Omental fat pad (tissue), 4 donors: Measurements from ENCODE around the gene ADAM30. TPM values are rescaled to one million over a fixed set of nuclear protein-coding genes. Genes with fewer than 3 reads are reported as not detected.

Experiments used
- ATAC-seq: fragments of 150-250 bp; one replicate; pipeline ENCODE4 v1.9.1; 2016; ENCODE audit warnings: mild to moderate bottlenecking, moderate library complexity; ENCODE audit not compliant: low FRiP score
- DNase-seq: peaks from one replicate; pipeline ENCODE4 v3.0.0-alpha.2; 2019; ENCODE audit warnings: low spot score
- total RNA-seq, 4 donors: library from RNA; depleted of rRNA; stranded (reverse); fragments of >200 nt; gene quantifications; one replicate each; pipeline ENCODE4 v1.1.0, GENCODE V29; 2016
- TF ChIP-seq, protein P1 (sequence below), 3 donors: fragments of 450-650 bp; IDR thresholded peaks; one replicate each; pipeline ENCODE4 v1.5.1; 2016 to 2017; ENCODE audit warnings: antibody characterized with exemption in 3 of 3, mild to moderate bottlenecking in 3 of 3, moderate library complexity in 2 of 3

The ADAM30 gene
- total RNA-seq, 4 donors from 2014 or later = not detected

DNA sequence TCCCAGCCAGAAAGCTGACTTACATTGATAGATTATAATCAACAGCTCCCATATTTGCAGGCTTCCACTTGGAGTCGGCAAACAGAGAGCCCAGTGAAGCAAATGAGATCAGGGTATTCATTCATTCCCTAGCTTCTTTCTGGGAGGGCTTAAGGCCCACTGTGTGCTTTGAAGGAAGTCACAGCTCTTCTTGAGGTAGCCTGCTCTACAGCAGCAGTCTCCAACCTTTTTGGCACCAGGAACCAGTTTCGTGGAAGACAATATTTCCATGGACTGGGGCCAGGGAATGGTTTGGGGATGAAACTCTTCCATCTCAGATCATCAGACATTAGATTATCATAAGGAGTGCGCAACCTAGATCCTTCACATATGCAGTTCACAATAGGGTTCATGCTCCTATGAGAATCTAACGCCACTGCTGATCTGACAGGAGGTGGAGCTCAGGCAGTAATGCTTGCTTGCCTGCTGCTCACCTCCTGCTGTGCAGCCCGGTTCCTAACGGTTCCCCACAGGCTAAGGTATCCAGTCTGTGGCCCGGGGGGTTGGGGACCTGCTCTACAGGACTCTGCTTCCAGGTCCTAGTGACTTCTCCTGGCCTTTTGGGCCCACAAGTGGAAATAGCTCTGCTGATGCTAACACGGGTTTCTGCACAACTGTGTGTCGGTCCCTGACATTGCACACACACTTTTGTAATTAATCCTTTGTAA lies 13.7 kb upstream of the ADAM30 start:
- DNase-seq = no peak
- no peak for ATAC-seq
- TF ChIP-seq, protein P1, sequence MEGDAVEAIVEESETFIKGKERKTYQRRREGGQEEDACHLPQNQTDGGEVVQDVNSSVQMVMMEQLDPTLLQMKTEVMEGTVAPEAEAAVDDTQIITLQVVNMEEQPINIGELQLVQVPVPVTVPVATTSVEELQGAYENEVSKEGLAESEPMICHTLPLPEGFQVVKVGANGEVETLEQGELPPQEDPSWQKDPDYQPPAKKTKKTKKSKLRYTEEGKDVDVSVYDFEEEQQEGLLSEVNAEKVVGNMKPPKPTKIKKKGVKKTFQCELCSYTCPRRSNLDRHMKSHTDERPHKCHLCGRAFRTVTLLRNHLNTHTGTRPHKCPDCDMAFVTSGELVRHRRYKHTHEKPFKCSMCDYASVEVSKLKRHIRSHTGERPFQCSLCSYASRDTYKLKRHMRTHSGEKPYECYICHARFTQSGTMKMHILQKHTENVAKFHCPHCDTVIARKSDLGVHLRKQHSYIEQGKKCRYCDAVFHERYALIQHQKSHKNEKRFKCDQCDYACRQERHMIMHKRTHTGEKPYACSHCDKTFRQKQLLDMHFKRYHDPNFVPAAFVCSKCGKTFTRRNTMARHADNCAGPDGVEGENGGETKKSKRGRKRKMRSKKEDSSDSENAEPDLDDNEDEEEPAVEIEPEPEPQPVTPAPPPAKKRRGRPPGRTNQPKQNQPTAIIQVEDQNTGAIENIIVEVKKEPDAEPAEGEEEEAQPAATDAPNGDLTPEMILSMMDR (IDR thresholded peaks at IDR 0.05) = no peak

DNA sequence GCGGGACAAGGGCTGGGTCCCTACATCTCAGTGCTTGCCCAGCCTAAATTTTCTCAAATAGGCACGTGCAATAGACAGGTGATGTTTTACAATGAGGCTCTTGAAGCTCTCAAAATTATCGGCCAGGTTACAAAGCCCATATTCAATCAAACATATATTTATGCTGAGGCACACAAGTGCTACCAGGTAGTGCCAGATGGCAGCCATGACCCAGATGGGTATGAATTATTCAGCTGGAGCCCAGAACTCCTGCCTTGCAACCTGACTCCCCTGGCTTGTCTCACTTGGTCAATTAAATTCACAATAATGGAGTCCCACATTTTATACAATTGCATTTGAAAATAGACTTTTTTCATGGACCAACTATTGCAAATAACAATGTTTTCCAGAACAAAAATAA lies 12.3 kb upstream of the ADAM30 start:
- DNase-seq = no peak
- ATAC-seq = no peak
- TF ChIP-seq, protein P1 (IDR thresholded peaks at IDR 0.05) = no peak

DNA sequence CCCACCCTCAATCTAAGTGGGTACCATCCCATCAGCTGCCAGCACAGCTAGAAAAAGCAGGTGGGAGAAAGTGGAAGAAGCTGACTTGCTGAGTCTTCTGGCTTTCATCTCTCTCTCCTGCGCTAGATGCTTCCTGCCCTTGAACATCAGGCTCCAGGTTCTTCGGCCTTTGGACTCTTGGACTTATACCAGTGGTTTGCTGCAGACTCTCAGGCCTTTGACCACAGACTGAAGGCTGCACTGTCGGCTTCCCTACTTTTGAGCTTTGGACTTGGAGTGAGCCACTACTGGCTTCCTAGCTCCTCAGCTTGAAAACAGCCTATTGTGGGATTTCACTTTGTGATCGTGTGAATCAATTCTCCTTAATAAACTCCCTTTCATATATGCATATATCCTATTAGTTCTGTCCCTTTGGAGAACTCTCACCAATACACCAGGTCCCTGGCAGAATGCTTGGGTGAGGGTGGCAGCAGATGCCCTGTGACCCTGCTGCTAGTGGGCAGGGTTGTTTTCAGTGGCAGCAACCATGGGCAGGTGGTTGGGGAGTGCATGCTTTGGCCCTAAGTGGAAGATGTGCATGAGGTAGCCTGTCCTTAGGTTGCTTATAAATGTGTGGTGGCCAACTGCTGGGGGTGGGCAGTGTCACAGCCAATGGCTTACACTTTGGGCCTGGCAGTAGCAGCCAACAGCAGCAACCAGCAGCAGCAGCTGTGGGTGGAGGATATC lies 10.8 kb upstream of the ADAM30 start:
- TF ChIP-seq, protein P1 (IDR thresholded peaks at IDR 0.05) = no peak
- ATAC-seq (no peak), DNase-seq (no peak)

DNA sequence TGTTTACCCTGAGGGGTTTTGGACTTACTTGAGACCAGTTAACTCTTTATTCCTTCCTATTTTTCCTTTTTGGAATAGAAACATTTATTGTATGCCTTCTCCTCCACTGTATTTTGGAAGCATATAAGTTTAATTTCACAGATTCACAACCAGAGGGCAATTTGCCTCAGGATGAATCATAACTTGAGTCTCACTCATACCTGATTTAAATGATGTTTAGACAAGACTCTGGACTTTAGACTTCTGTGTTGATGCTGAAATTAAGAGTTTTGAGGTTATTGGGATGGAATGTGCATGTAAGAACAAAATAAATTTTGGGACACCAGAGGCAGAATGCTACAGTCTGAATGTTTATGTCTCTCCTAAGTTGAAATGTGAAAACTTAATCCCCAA lies 7.1 kb upstream of the ADAM30 start:
- ATAC-seq (no peak), DNase-seq (no peak)
- TF ChIP-seq, protein P1 (IDR thresholded peaks at IDR 0.05) = no peak

DNA sequence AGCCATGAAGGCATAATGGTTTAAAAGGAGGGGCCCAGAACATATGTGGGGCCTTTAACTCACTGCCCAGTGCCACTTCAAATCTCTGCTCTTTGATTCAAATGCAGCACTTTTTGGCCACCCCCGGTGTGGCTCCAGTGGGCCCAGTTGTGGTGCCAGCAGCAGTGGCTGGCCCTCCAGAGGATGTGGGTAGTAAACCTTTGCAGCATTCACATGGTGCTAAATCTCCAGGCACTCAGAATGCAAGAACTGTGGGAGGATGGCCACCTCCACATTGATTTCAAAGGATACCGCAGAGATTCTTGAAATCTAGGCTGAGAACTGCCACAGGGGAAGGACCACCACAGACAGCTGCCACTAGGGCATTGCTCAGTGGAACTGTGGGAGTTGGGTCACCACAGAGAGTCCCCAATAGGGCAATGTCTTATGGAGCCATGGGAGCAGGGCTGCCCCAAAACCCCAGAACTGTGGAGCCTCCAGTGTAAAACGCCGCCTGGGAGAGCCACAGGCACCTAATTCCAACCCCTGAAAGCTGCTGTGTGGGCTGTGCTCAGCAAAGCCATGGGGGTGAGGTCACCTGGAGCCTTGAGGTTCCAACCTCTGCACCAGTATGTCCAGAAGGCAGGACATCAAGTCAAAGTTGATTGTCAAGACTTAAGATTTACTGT lies 6.6 kb upstream of the ADAM30 start:
- ATAC-seq = no peak
- DNase-seq = no peak
- TF ChIP-seq, protein P1 (IDR thresholded peaks at IDR 0.05) = no peak

DNA sequence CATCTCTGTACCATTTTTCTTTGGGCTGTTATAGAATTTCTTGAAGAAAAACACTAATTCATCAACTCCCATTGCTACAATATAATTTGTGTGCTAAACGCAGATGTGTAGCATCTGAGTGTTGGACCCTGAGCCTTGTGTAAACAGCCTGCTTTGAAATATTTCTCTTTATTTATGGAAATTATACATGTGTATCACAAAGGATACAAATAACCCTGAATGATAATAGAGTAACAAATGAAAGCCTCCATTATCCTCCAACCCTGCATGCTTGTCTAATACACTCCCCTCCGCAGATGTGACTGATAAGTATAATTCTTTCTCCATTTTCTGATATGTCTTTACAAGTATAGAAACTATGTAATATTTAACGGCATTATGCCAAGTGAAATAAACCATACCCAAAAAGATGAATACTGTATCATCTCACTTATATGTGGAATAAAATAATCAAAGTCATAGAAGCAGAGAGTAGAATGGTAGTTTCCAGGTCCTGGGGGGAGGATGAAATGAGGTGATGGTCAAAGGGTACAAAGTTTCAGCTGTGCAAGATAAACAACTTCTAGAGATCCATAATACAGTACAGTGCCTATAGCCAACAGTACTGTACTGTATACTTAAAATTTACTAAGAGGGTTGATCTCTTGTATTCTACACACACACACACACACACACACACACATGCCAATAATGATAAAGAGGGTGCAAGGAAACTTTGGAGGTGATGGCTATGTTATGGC lies 2.8 kb upstream of the ADAM30 start:
- TF ChIP-seq, protein P1 (IDR thresholded peaks at IDR 0.05) = no peak
- DNase-seq (no peak), ATAC-seq (no peak)
